SK-N-MC (cell line): ENCODE data around the gene FTMT.
"Not testable (repeated sequence)": the region's sequence is repeated elsewhere in the genome, so short reads cannot be mapped to it uniquely, and the experiment has no call there.

ENCODE experiments used
- DNase-seq: peaks from one replicate; pipeline ENCODE4 v3.0.0-alpha.2; 2011; ENCODE audit warnings: low read depth, low spot score
- H3K27ac ChIP-seq: fragments of 200-600 bp; sonication (generic); 2 replicates; pipeline ENCODE4 v1.5.1; 2016; ENCODE audit warnings: mixed run types
- H3K36me3 ChIP-seq: fragments of 200-600 bp; sonication (generic); 2 replicates; pipeline ENCODE4 v1.6.1; 2017; ENCODE audit warnings: antibody characterized with exemption, low read length, mixed read lengths; ENCODE audit not compliant: insufficient read depth
- H3K4me3 ChIP-seq: fragments of 200-600 bp; sonication (generic); 2 replicates; pipeline ENCODE4 v1.5.1; 2016
- H3K9ac ChIP-seq: fragments of 200-600 bp; sonication (generic); 2 replicates; pipeline ENCODE4 v1.8.0; 2017; ENCODE audit warnings: mixed run types, mixed read lengths; ENCODE audit not compliant: insufficient read length
- H3K9me3 ChIP-seq: fragments of 200-600 bp; sonication (generic); 2 replicates; pipeline ENCODE4 v1.6.1; 2017; ENCODE audit warnings: low read depth, mild to moderate bottlenecking, antibody characterized with exemption, low read length, moderate library complexity, mixed read lengths
- EZH2 ChIP-seq: fragments of 200-600 bp; sonication (generic); IDR thresholded peaks from one replicate; pipeline ENCODE4 v1.6.1; 2017; ENCODE audit warnings: antibody characterized with exemption
- FOXP2 ChIP-seq: optimal IDR thresholded peaks from 2 replicates; pipeline ENCODE3; 2011; ENCODE audit warnings: mild to moderate bottlenecking, moderate library complexity; ENCODE audit not compliant: insufficient read depth; ENCODE audit errors: extremely low read length, control extremely low read depth
- POLR2AphosphoS5 ChIP-seq: IDR thresholded peaks from 2 replicates; pipeline ENCODE4 v1.6.1; 2012; ENCODE audit warnings: mild to moderate bottlenecking, low read depth, low read length, borderline replicate concordance

Gene FTMT

GRCh38 chr5:121851643-121852574 lies at the start of gene FTMT:
TSS of gene FTMT (plus strand) at chr5:121851882. CDS start at chr5:121851964, 82 bp downstream.
- Histone ChIP-seq H3K36me3 (no peaks in the 10 kb centered on the region), H3K4me3 (no peak within 1 kb of the TSS), H3K9ac (no peak within 1 kb of the TSS), H3K27ac (no peak within 1 kb of the TSS), H3K9me3 (peaks cover 5% of the 10 kb centered on the region; the same call in 1 of the 2 replicates)
- TF ChIP-seq POLR2AphosphoS5 (no peak), EZH2 (no peak), FOXP2 (no peak)
- no peak for DNase-seq

GRCh38 chr5:121805251-121805650 lies 46.4 kb upstream of the FTMT start:
- not testable (repeated sequence) for H3K4me3 ChIP-seq, H3K9me3 ChIP-seq, H3K36me3 ChIP-seq, DNase-seq, H3K27ac ChIP-seq, H3K9ac ChIP-seq

- no peak for TF ChIP-seq FOXP2
- TF ChIP-seq EZH2: no peak
- TF ChIP-seq POLR2AphosphoS5: no peak
- H3K9me3 ChIP-seq: no peaks in the 10 kb centered on the region
- peak overlapping the region; percentile 42; the same call in 1 of the 2 replicates for H3K27ac ChIP-seq
- DNase-seq: peak; percentile 18
- H3K36me3 ChIP-seq: no peaks in the 10 kb centered on the region
- peak overlapping the region; percentile 43; the same call in 1 of the 2 replicates for H3K4me3 ChIP-seq
- no peak overlapping the region for H3K9ac ChIP-seq
Measured at GRCh38 chr5:121805911-121806310, 45.8 kb upstream of the FTMT start.

- TF ChIP-seq POLR2AphosphoS5 (no peak), EZH2 (no peak), FOXP2 (no peak)
- H3K27ac ChIP-seq: no peak overlapping the region
- DNase-seq: no peak
Measured at GRCh38 chr5:121816164-121816563, 35.5 kb upstream of the FTMT start.

GRCh38 chr5:121819682-121820261 lies 31.9 kb upstream of the FTMT start:
- H3K4me3 ChIP-seq: no peak overlapping the region
- no peaks in the 10 kb centered on the region for H3K9me3 ChIP-seq
- H3K36me3 ChIP-seq: no peaks in the 10 kb centered on the region
- no peak for DNase-seq
- H3K27ac ChIP-seq: no peak overlapping the region
- no peak overlapping the region for H3K9ac ChIP-seq
- TF ChIP-seq POLR2AphosphoS5 (no peak), EZH2 (no peak), FOXP2 (no peak)

More at GRCh38 chr5:121816164-121816563, 35.5 kb upstream of the FTMT start:
- H3K36me3 ChIP-seq: no peaks in the 10 kb centered on the region
- H3K9me3 ChIP-seq: no peaks in the 10 kb centered on the region
- no peak overlapping the region for H3K9ac ChIP-seq
- no peak overlapping the region for H3K4me3 ChIP-seq

GRCh38 chr5:121833617-121834016 lies 18.1 kb upstream of the FTMT start:
- no peak for TF ChIP-seq EZH2
- no peak for TF ChIP-seq POLR2AphosphoS5
- TF ChIP-seq FOXP2: no peak
- Histone ChIP-seq H3K9ac (no peak overlapping the region), H3K36me3 (no peaks in the 10 kb centered on the region), H3K4me3 (no peak overlapping the region), H3K9me3 (no peaks in the 10 kb centered on the region), H3K27ac (no peak overlapping the region)
- no peak for DNase-seq

- no peaks in the 10 kb centered on the region for H3K36me3 ChIP-seq
- H3K4me3 ChIP-seq: no peak overlapping the region
- H3K27ac ChIP-seq: no peak overlapping the region
- no peak for DNase-seq
- no peaks in the 10 kb centered on the region for H3K9me3 ChIP-seq
- TF ChIP-seq POLR2AphosphoS5: no peak
- TF ChIP-seq EZH2: no peak
- no peak for TF ChIP-seq FOXP2
- H3K9ac ChIP-seq: no peak overlapping the region
Measured at GRCh38 chr5:121834021-121834420, 17.7 kb upstream of the FTMT start.

- no peaks in the 10 kb centered on the region for H3K36me3 ChIP-seq
- DNase-seq: no peak
- TF ChIP-seq FOXP2: no peak
- no peak for TF ChIP-seq EZH2
- TF ChIP-seq POLR2AphosphoS5: no peak
- 0 out of 2 replicates have a peak overlapping the region, but pooled peaks have one; percentile 17 for H3K27ac ChIP-seq
- H3K4me3 ChIP-seq: no peak overlapping the region
- no peak overlapping the region for H3K9ac ChIP-seq
- no peaks in the 10 kb centered on the region for H3K9me3 ChIP-seq
Measured at GRCh38 chr5:121841892-121842291, 9.8 kb upstream of the FTMT start.
